Measurements from ENCODE around the gene KLHL33. TPM values are rescaled to one million over a fixed set of nuclear protein-coding genes. Genes with fewer than 3 reads are reported as not detected.
"Not testable (repeated sequence)": the region's sequence is repeated elsewhere in the genome, so short reads cannot be mapped to it uniquely, and the experiment has no call there.

The KLHL33 gene
- total RNA-seq, 2 experiments from 2014 or later: 0.44 to 0.59 TPM

- CTCF ChIA-PET: interaction anchor here (0.8 to 3.2 kb wide), 9 partner anchors 11 to 643 kb away, joined by 3 to 14 read pairs (median 3); partner anchors contain the start of gene TEP1
- peaks cover 36% of the 10 kb centered on the region for H3K36me3 Mint-ChIP-seq
- no peaks in the 10 kb centered on the region for H3K9me3 Mint-ChIP-seq (ENCODE audit: low read depth)
- DNase-seq: peak; percentile 74
- H3K27me3 Mint-ChIP-seq: no peaks in the 10 kb centered on the region
- peaks cover 33% of the 10 kb centered on the region for H3K4me1 Mint-ChIP-seq
- ATAC-seq: peak; percentile 3
- peak overlapping the region; percentile 92 for H3K4me3 Mint-ChIP-seq
- peak overlapping the region; percentile 94 for H3K27ac Mint-ChIP-seq
Observed at GRCh38 chr14:20460458-20461224, 24.7 kb upstream of the KLHL33 start.

GRCh38 chr14:20458031-20458789, 22.2 kb upstream of the KLHL33 start:
- CTCF ChIA-PET: interaction anchor here (0.6 kb wide), 1 partner anchor 43 kb away, joined by 3 read pairs; no protein-coding TSS in a partner anchor
- ATAC-seq (no peak), DNase-seq (no peak)
- H3K4me1 Mint-ChIP-seq: peaks cover 35% of the 10 kb centered on the region
- peaks cover 36% of the 10 kb centered on the region for H3K36me3 Mint-ChIP-seq
- H3K4me3 Mint-ChIP-seq: no peak overlapping the region
- no peaks in the 10 kb centered on the region for H3K9me3 Mint-ChIP-seq (ENCODE audit: low read depth)
- no peaks in the 10 kb centered on the region for H3K27me3 Mint-ChIP-seq
- H3K27ac Mint-ChIP-seq: no peak overlapping the region

GRCh38 chr14:20456971-20457370, 21.0 kb upstream of the KLHL33 start:
- Mint-ChIP-seq H3K27me3 (no peaks in the 10 kb centered on the region), H3K36me3 (peaks cover 40% of the 10 kb centered on the region)
- CTCF ChIA-PET: interaction anchor here (2.6 to 6.6 kb wide), 2 partner anchors 40 to 42 kb away, joined by 9 to 38 read pairs; partner anchors contain the start of gene TEP1

GRCh38 chr14:20455355-20456300, 19.7 kb upstream of the KLHL33 start:
- Mint-ChIP-seq H3K9me3 (ENCODE audit: low read depth) (no peaks in the 10 kb centered on the region), H3K27ac (no peak overlapping the region), H3K36me3 (peaks cover 43% of the 10 kb centered on the region), H3K27me3 (no peaks in the 10 kb centered on the region), H3K4me1 (peaks cover 34% of the 10 kb centered on the region), H3K4me3 (no peak overlapping the region)
- CTCF ChIA-PET: interaction anchor here (0.7 to 6.6 kb wide), 9 partner anchors 7 to 158 kb away, joined by 3 to 38 read pairs (median 4); partner anchors contain the start of gene TEP1
- ATAC-seq (peak; percentile 63), DNase-seq (no peak)

More at GRCh38 chr14:20456971-20457370, 21.0 kb upstream of the KLHL33 start:
- ATAC-seq (no peak), DNase-seq (no peak)
- Mint-ChIP-seq H3K4me1 (peaks cover 41% of the 10 kb centered on the region), H3K9me3 (ENCODE audit: low read depth) (no peaks in the 10 kb centered on the region), H3K27ac (peak overlapping the region; percentile 17), H3K4me3 (no peak overlapping the region)

GRCh38 chr14:20454516-20455354, 18.8 kb upstream of the KLHL33 start, which contains the start of the genes APEX1 and OSGEP:
Gene APEX1, plus strand, starts transcription at chr14:20455226. Its CDS starts 420 bp downstream, at chr14:20455646.
Gene OSGEP, minus strand, starts transcription at chr14:20454812. Its CDS starts 129 bp downstream, at chr14:20454683.
- Mint-ChIP-seq H3K36me3 (peaks cover 39% of the 10 kb centered on the region), H3K9me3 (ENCODE audit: low read depth) (no peaks in the 10 kb centered on the region), H3K4me1 (peaks cover 29% of the 10 kb centered on the region), H3K4me3 (no peak within 1 kb of the TSS), H3K27me3 (no peaks in the 10 kb centered on the region), H3K27ac (no peak within 1 kb of the TSS)
- CTCF ChIA-PET: interaction anchor here (0.6 to 6.6 kb wide), 10 partner anchors 8 to 159 kb away, joined by 3 to 38 read pairs (median 4); partner anchors contain the start of gene TEP1
- DNase-seq (peak; percentile 99), ATAC-seq (peak; percentile 89)

- H3K27ac Mint-ChIP-seq; ATAC-seq; DNase-seq; H3K9me3 Mint-ChIP-seq (ENCODE audit: low read depth); H3K27me3 Mint-ChIP-seq; H3K4me3 Mint-ChIP-seq: not testable (repeated sequence)
- CTCF ChIA-PET: interaction anchor here (0.6 to 6.6 kb wide), 2 partner anchors 38 to 126 kb away, joined by 4 to 38 read pairs; partner anchors contain the start of gene TEP1
- peaks cover 41% of the 10 kb centered on the region for H3K36me3 Mint-ChIP-seq
- peaks cover 17% of the 10 kb centered on the region for H3K4me1 Mint-ChIP-seq
Observed at GRCh38 chr14:20452831-20453230, 16.9 kb upstream of the KLHL33 start.

GRCh38 chr14:20446889-20447288, 10.9 kb upstream of the KLHL33 start:
- Mint-ChIP-seq H3K4me3 (no peak overlapping the region), H3K27ac (peak overlapping the region; percentile 42), H3K36me3 (peaks cover 42% of the 10 kb centered on the region), H3K4me1 (peaks cover 5% of the 10 kb centered on the region), H3K27me3 (no peaks in the 10 kb centered on the region), H3K9me3 (ENCODE audit: low read depth) (no peaks in the 10 kb centered on the region)
- CTCF ChIA-PET: interaction anchor here (1.0 kb wide), 1 partner anchor 31 kb away, joined by 4 read pairs; no protein-coding TSS in a partner anchor
- no peak for ATAC-seq
- no peak for DNase-seq

GRCh38 chr14:20443650-20444049, 7.7 kb upstream of the KLHL33 start:
- CTCF ChIA-PET: interaction anchor here (1.5 kb wide), 1 partner anchor 28 kb away, joined by 5 read pairs; no protein-coding TSS in a partner anchor

GRCh38 chr14:20441461-20441860, 5.5 kb upstream of the KLHL33 start:
- peaks cover 6% of the 10 kb centered on the region for H3K36me3 Mint-ChIP-seq
- CTCF ChIA-PET: interaction anchor here (0.9 to 2.3 kb wide), 2 partner anchors 14 to 26 kb away, joined by 3 to 9 read pairs; partner anchors contain the start of genes APEX1 and OSGEP
- H3K9me3 Mint-ChIP-seq (ENCODE audit: low read depth): no peaks in the 10 kb centered on the region
- peaks cover 16% of the 10 kb centered on the region for H3K4me1 Mint-ChIP-seq
- no peak for ATAC-seq
- H3K27ac Mint-ChIP-seq: no peak overlapping the region
- no peaks in the 10 kb centered on the region for H3K27me3 Mint-ChIP-seq
- H3K4me3 Mint-ChIP-seq: no peak overlapping the region
- no peak for DNase-seq

More at GRCh38 chr14:20443650-20444049, 7.7 kb upstream of the KLHL33 start:
- not testable (repeated sequence) for ATAC-seq; H3K9me3 Mint-ChIP-seq (ENCODE audit: low read depth); H3K27ac Mint-ChIP-seq; H3K27me3 Mint-ChIP-seq; H3K4me3 Mint-ChIP-seq; DNase-seq
- peaks cover 23% of the 10 kb centered on the region for H3K36me3 Mint-ChIP-seq
- peaks cover 16% of the 10 kb centered on the region for H3K4me1 Mint-ChIP-seq

GRCh38 chr14:20440882-20441281, 4.9 kb upstream of the KLHL33 start:
- Mint-ChIP-seq H3K4me1 (peaks cover 16% of the 10 kb centered on the region), H3K36me3 (peaks cover 6% of the 10 kb centered on the region), H3K4me3 (peak overlapping the region; percentile 0), H3K9me3 (ENCODE audit: low read depth) (no peaks in the 10 kb centered on the region), H3K27ac (peak overlapping the region; percentile 12), H3K27me3 (no peaks in the 10 kb centered on the region)
- no peak for DNase-seq
- CTCF ChIA-PET: interaction anchor here (0.9 to 2.3 kb wide), 2 partner anchors 14 to 25 kb away, joined by 3 to 9 read pairs; partner anchors contain the start of genes APEX1 and OSGEP
- ATAC-seq: peak; percentile 77

GRCh38 chr14:20440465-20440864, 4.5 kb upstream of the KLHL33 start:
- Mint-ChIP-seq H3K4me3 (no peak overlapping the region), H3K36me3 (peaks cover 6% of the 10 kb centered on the region), H3K27ac (peak overlapping the region; percentile 12), H3K27me3 (no peaks in the 10 kb centered on the region), H3K4me1 (peaks cover 16% of the 10 kb centered on the region), H3K9me3 (ENCODE audit: low read depth) (no peaks in the 10 kb centered on the region)
- DNase-seq (no peak), ATAC-seq (peak; percentile 16)
- CTCF ChIA-PET: interaction anchor here (2.3 kb wide), 1 partner anchor 25 kb away, joined by 9 read pairs; no protein-coding TSS in a partner anchor

Measured in activated CD8-positive, alpha-beta memory T cell treated with anti-CD3 and anti-CD28 coated beads, Interleukin-2, amount 10 ng/mL, durations not matched to agents 7 days and 5 days (primary cell).